ENCODE results near the gene TROAP. TPM values are rescaled to one million over a fixed set of nuclear protein-coding genes. Genes with fewer than 3 reads are reported as not detected.

TROAP gene
- total RNA-seq, 1 donor from 2014 or later = not detected

DNA sequence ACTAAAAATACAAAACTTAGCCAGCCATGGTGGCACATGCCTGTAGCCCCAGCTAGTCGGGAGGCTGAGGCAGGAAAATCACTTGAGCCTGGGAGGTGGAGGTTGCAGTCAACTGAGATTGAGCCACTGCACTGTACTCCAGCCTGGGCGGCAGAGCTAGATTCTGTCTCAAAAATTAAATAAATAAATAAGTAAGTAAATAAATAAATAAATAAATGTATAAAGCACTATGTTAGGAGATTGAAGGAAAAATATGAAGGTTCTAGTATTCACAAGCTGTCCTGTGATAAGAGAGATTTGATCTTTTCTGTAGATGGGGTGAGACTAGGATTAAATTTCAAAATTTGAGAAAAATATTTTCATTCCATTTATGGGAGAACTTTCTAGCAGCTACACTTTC, 29.3 kb downstream of the TROAP start:
- TF ChIP-seq, protein P1, sequence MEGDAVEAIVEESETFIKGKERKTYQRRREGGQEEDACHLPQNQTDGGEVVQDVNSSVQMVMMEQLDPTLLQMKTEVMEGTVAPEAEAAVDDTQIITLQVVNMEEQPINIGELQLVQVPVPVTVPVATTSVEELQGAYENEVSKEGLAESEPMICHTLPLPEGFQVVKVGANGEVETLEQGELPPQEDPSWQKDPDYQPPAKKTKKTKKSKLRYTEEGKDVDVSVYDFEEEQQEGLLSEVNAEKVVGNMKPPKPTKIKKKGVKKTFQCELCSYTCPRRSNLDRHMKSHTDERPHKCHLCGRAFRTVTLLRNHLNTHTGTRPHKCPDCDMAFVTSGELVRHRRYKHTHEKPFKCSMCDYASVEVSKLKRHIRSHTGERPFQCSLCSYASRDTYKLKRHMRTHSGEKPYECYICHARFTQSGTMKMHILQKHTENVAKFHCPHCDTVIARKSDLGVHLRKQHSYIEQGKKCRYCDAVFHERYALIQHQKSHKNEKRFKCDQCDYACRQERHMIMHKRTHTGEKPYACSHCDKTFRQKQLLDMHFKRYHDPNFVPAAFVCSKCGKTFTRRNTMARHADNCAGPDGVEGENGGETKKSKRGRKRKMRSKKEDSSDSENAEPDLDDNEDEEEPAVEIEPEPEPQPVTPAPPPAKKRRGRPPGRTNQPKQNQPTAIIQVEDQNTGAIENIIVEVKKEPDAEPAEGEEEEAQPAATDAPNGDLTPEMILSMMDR (IDR thresholded peaks at IDR 0.05) = no peak
- H3K4me1 ChIP-seq = peaks cover 2 to 9% of the 10 kb centered on the region in 2 donors
- H3K27me3 ChIP-seq = peaks cover 12% of the 10 kb centered on the region
- H3K4me3 ChIP-seq = no peak overlapping the region
- H3K9me3 ChIP-seq = no peaks in the 10 kb centered on the region
- intact Hi-C loops (cut with DNase I) = no loop called here
- DNase-seq (ENCODE audit: low spot score in 2 of 2) = no peak
- H3K36me3 ChIP-seq = no peaks in the 10 kb centered on the region
- H3K27ac ChIP-seq = no peak overlapping the region

DNA sequence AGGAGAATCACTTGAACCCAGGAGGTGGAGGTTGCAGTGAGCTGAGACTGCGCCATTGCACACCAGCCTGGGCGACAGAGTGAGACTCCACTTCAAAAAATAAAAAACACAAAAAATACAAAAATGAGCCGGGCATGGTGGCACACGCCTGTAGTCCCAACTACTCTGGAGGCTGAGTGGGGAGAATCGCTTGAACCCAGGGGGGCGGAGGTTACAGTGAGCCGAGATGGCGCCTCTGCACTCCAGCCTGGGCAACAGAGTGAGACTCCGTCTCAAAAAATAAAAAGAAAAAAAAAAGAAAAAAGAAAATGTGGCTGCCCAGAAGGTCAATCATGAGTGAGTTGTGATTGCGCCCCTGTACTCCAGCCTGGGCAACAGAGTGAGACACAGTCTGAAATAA, 32.9 kb downstream of the TROAP start:
- no peak overlapping the region for H3K4me3 ChIP-seq
- TF ChIP-seq, protein P1 (IDR thresholded peaks at IDR 0.05) = no peak
- no peaks in the 10 kb centered on the region for H3K27me3 ChIP-seq
- no peak overlapping the region for H3K27ac ChIP-seq
- peaks cover 0 to 3% of the 10 kb centered on the region in 2 donors for H3K4me1 ChIP-seq
- no peaks in the 10 kb centered on the region for H3K36me3 ChIP-seq
- H3K9me3 ChIP-seq = no peaks in the 10 kb centered on the region
- no peak for DNase-seq (ENCODE audit: low spot score in 2 of 2)
- intact Hi-C loops (cut with DNase I) = no loop called here

DNA sequence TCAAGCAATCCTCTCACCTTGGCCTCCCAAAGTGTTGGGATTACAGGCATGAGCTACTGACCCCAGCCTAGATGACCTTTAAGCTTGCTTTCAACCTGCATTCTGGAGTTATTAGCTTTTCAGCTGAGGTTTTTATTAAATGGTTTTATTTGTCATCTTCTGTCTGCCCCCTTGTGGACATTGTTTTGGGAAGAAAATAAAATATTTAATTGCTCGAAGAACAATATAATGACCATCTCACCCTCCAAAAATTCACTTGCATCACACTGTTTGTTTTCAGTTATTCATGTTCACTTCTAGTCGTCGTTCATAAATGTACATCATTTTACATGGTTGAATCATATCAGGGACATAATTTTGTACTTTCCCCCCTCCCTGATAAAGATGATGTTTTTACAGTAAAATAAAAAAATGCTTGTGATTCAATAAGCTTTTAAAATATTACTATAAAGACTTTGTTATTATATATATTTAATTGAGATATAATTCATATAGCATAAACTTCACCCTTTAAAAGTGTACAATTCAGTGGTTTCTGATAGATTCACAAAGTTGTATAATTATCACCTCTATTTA, 34.1 kb downstream of the TROAP start:
- no peaks in the 10 kb centered on the region for H3K36me3 ChIP-seq
- H3K27ac ChIP-seq = no peak overlapping the region
- TF ChIP-seq, protein P1 (IDR thresholded peaks at IDR 0.05) = peak; percentile 17 to 46 (median 22)
- H3K4me1 ChIP-seq = peaks cover 0 to 3% of the 10 kb centered on the region in 2 donors
- H3K9me3 ChIP-seq = no peaks in the 10 kb centered on the region
- H3K27me3 ChIP-seq = no peaks in the 10 kb centered on the region
- DNase-seq (ENCODE audit: low spot score in 2 of 2) = no peak
- intact Hi-C loops (cut with DNase I) = no loop called here
- H3K4me3 ChIP-seq = no peak overlapping the region

DNA sequence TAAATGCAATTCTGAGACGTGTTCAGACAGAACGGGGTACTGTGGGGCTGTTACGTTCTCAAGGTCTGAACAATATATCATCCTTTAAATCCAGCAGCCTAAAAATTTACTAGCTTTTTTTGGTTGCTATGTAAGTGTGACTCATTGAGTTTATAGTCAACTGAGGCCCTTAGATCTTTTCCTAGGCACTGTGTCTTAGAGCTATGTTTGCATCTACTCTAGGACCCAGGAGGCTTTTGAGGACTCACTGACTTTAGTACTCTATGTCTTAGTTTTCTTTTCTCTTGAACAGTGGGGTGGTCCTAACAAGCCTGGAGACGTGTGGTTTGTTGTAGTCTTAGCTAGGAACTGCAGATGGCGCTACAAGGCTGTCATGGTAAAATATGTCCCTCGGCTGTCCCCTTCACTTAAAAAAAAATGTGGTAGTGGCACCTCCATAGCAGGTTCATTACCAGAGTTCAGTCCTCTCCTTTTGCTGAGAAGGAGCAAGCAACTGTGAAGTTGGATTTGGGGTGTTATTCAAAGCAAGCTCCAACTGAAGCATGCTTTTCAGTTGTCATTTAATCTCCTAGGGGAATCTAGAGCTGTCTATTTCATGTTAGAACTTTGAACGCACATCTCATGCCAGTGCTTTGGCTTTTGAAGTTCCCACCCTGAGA, 35.6 kb downstream of the TROAP start:
- Histone ChIP-seq H3K4me1 (peaks cover 0 to 3% of the 10 kb centered on the region in 2 donors), H3K27me3 (no peaks in the 10 kb centered on the region), H3K27ac (no peak overlapping the region), H3K9me3 (no peaks in the 10 kb centered on the region), H3K36me3 (no peaks in the 10 kb centered on the region), H3K4me3 (no peak overlapping the region)
- TF ChIP-seq, protein P1 (IDR thresholded peaks at IDR 0.05) = peak; percentile 67 to 81 (median 80)
- intact Hi-C loops (cut with DNase I) = loop anchor here (1.0 to 2.0 kb wide), 2 partner anchors 9 to 156 kb away; partner anchors contain the start of gene SPATS2
- DNase-seq (ENCODE audit: low spot score in 2 of 2) = no peak

DNA sequence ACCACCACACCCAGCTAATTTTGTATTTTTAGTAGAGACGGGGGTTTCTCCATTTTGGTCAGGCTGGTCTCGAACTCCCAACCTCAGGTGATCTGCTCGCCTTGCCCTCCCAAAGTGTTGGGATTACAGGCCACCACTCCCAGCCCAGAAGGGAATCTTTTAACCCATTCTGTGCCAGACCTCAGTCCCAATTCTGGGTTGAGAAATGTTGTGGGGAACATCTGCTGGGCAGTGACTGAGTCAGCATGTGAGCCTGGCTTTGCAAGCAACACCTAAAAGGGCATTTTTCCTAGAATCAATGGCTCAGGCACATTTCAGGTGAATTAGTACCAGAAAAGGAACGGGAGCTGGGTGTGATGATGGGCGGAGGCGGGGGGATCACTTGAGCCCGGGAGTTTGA, 36.6 kb downstream of the TROAP start:
- Histone ChIP-seq H3K4me1 (peaks cover 0 to 3% of the 10 kb centered on the region in 2 donors), H3K36me3 (no peaks in the 10 kb centered on the region), H3K4me3 (no peak overlapping the region), H3K27ac (no peak overlapping the region), H3K27me3 (no peaks in the 10 kb centered on the region), H3K9me3 (no peaks in the 10 kb centered on the region)
- intact Hi-C loops (cut with DNase I) = loop anchor here (2.0 kb wide), 1 partner anchor 155 kb away; no protein-coding TSS in a partner anchor
- TF ChIP-seq, protein P1 (IDR thresholded peaks at IDR 0.05) = no peak
- no peak for DNase-seq (ENCODE audit: low spot score in 2 of 2)

Data from ascending aorta (tissue), 2 donors.